ENCODE results near the gene PATJ.

- TF ChIP-seq, protein P1, sequence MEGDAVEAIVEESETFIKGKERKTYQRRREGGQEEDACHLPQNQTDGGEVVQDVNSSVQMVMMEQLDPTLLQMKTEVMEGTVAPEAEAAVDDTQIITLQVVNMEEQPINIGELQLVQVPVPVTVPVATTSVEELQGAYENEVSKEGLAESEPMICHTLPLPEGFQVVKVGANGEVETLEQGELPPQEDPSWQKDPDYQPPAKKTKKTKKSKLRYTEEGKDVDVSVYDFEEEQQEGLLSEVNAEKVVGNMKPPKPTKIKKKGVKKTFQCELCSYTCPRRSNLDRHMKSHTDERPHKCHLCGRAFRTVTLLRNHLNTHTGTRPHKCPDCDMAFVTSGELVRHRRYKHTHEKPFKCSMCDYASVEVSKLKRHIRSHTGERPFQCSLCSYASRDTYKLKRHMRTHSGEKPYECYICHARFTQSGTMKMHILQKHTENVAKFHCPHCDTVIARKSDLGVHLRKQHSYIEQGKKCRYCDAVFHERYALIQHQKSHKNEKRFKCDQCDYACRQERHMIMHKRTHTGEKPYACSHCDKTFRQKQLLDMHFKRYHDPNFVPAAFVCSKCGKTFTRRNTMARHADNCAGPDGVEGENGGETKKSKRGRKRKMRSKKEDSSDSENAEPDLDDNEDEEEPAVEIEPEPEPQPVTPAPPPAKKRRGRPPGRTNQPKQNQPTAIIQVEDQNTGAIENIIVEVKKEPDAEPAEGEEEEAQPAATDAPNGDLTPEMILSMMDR (IDR thresholded peaks at IDR 0.05 in 8 of 11, conservative IDR thresholded peaks at IDR 0.05 in 3 of 11): no peak
- no peak for TF ChIP-seq POLR2A (IDR thresholded peaks at IDR 0.05)
Observed at GRCh38 chr1:62184336-62184735, 442.1 kb downstream of the PATJ start.
